Effector memory CD8-positive, alpha-beta T cell (primary cell): ENCODE measurements around the gene WDR37.

Source experiments
- ATAC-seq: fragments of 150-1000 bp; cut with Tn5 transposase; replicated peaks from 2 replicates; pipeline ENCODE4 v1.10.0; 2021; ENCODE audit warnings: mild to moderate bottlenecking, moderate library complexity
- DNase-seq, 3 experiments: peaks; one replicate each; pipeline ENCODE4 v3.0.0; 2021
- H3K27ac Mint-ChIP-seq, 2 donors: one replicate each; pipeline ENCODE4 v1.8.0; 2022; ENCODE audit warnings: mild to moderate bottlenecking in 2 of 2, mixed read lengths in 2 of 2, moderate library complexity in 2 of 2
- H3K27me3 Mint-ChIP-seq, 2 donors: one replicate each; pipeline ENCODE4 v1.8.0; 2022; ENCODE audit warnings: mixed read lengths in 2 of 2
- H3K36me3 Mint-ChIP-seq: one replicate; pipeline ENCODE4 v1.8.0; 2022; ENCODE audit warnings: mild to moderate bottlenecking, moderate library complexity, mixed read lengths; ENCODE audit not compliant: insufficient read depth
- H3K4me1 Mint-ChIP-seq, 2 donors: one replicate each; pipeline ENCODE4 v1.8.0; 2022; ENCODE audit warnings: low read depth in 2 of 2, mixed read lengths in 2 of 2
- H3K4me3 Mint-ChIP-seq, 2 donors: one replicate each; pipeline ENCODE4 v1.8.0; 2022; ENCODE audit warnings: mild to moderate bottlenecking in 2 of 2, mixed read lengths in 2 of 2, moderate library complexity in 2 of 2
- H3K9me3 Mint-ChIP-seq, 2 donors: one replicate each; pipeline ENCODE4 v1.8.0; 2022; ENCODE audit warnings: mixed read lengths in 2 of 2

Gene WDR37

GRCh38 chr10:1093696-1094095, 37.5 kb downstream of the WDR37 start:
- ATAC-seq: no peak
- DNase-seq: no peak
- H3K27me3 Mint-ChIP-seq: no peaks in the 10 kb centered on the region
- H3K9me3 Mint-ChIP-seq: no peaks in the 10 kb centered on the region
- H3K27ac Mint-ChIP-seq: no peak overlapping the region
- H3K36me3 Mint-ChIP-seq: peaks cover 28% of the 10 kb centered on the region
- H3K4me3 Mint-ChIP-seq: no peak overlapping the region
- peaks cover 2 to 9% of the 10 kb centered on the region in 2 donors for H3K4me1 Mint-ChIP-seq

- no peak overlapping the region for H3K4me3 Mint-ChIP-seq
Observed at GRCh38 chr10:1094112-1095057, 38.2 kb downstream of the WDR37 start.

GRCh38 chr10:1095498-1095897, 39.3 kb downstream of the WDR37 start:
- no peaks in the 10 kb centered on the region for H3K9me3 Mint-ChIP-seq
- DNase-seq (no peak), ATAC-seq (no peak)
- H3K27ac Mint-ChIP-seq: no peak overlapping the region
- no peaks in the 10 kb centered on the region for H3K27me3 Mint-ChIP-seq
- H3K4me1 Mint-ChIP-seq: peaks cover 11 to 19% of the 10 kb centered on the region in 2 donors
- H3K36me3 Mint-ChIP-seq: peaks cover 28% of the 10 kb centered on the region
- H3K4me3 Mint-ChIP-seq: no peak overlapping the region

More at GRCh38 chr10:1094112-1095057, 38.2 kb downstream of the WDR37 start:
- ATAC-seq: no peak
- H3K27me3 Mint-ChIP-seq: no peaks in the 10 kb centered on the region
- no peak for DNase-seq
- peaks cover 29% of the 10 kb centered on the region for H3K36me3 Mint-ChIP-seq
- peaks cover 6 to 15% of the 10 kb centered on the region in 2 donors for H3K4me1 Mint-ChIP-seq
- no peaks in the 10 kb centered on the region for H3K9me3 Mint-ChIP-seq
- no peak overlapping the region for H3K27ac Mint-ChIP-seq

GRCh38 chr10:1096287-1096889, 40.2 kb downstream of the WDR37 start:
- DNase-seq: no peak
- Mint-ChIP-seq H3K4me1 (peaks cover 17 to 19% of the 10 kb centered on the region in 2 donors), H3K27ac (no peak overlapping the region)

GRCh38 chr10:1097436-1097835, 41.3 kb downstream of the WDR37 start:
- no peak for DNase-seq
- ATAC-seq: no peak
- Mint-ChIP-seq H3K36me3 (peaks cover 16% of the 10 kb centered on the region), H3K4me3 (no peak overlapping the region), H3K27me3 (no peaks in the 10 kb centered on the region), H3K27ac (no peak overlapping the region), H3K9me3 (no peaks in the 10 kb centered on the region), H3K4me1 (peaks cover 23 to 24% of the 10 kb centered on the region in 2 donors)

More at GRCh38 chr10:1096287-1096889, 40.2 kb downstream of the WDR37 start:
- no peak overlapping the region for H3K4me3 Mint-ChIP-seq
- H3K36me3 Mint-ChIP-seq: peaks cover 22% of the 10 kb centered on the region
- H3K9me3 Mint-ChIP-seq: no peaks in the 10 kb centered on the region
- no peak for ATAC-seq
- no peaks in the 10 kb centered on the region for H3K27me3 Mint-ChIP-seq

DNA sequence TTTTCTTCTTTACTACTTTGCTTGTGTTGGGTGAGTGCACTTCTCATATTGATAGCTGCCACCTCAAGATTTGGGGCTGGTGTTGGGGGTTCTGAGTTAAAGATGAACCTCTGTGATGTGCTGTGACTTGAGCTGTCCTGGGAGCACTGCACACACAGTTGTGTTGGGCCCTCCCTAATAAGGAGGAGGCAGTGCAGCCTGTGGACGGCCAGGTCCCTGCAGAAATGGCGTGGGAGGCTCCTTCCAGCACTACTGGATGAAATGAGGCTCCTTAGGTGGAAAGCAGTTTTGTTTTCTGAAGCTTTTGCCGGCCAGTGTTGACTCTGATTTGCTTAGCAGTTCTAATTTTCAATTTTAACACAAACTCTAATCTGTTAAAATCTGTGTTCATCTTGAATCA, 44.0 kb downstream of the WDR37 start:
- H3K27ac Mint-ChIP-seq: peak overlapping the region; percentile 15 to 47
- peaks cover 32% of the 10 kb centered on the region for H3K36me3 Mint-ChIP-seq
- no peaks in the 10 kb centered on the region for H3K27me3 Mint-ChIP-seq
- no peak overlapping the region for H3K4me3 Mint-ChIP-seq
- no peak for ATAC-seq
- H3K9me3 Mint-ChIP-seq: no peaks in the 10 kb centered on the region
- DNase-seq: no peak
- H3K4me1 Mint-ChIP-seq: peaks cover 23 to 24% of the 10 kb centered on the region in 2 donors

- Mint-ChIP-seq H3K4me3 (no peak overlapping the region), H3K36me3 (peaks cover 36% of the 10 kb centered on the region), H3K27me3 (no peaks in the 10 kb centered on the region), H3K27ac (peak overlapping the region; percentile 15 to 47), H3K4me1 (peaks cover 23 to 24% of the 10 kb centered on the region in 2 donors), H3K9me3 (no peaks in the 10 kb centered on the region)
- DNase-seq: no peak
- no peak for ATAC-seq
Observed at GRCh38 chr10:1100691-1101368, 44.6 kb downstream of the WDR37 start.

- peaks cover 47% of the 10 kb centered on the region for H3K36me3 Mint-ChIP-seq
- peaks cover 23 to 24% of the 10 kb centered on the region in 2 donors for H3K4me1 Mint-ChIP-seq
- peak overlapping the region in 1 of 2 donors; percentile 46 for H3K27ac Mint-ChIP-seq
- no peak overlapping the region for H3K4me3 Mint-ChIP-seq
- no peaks in the 10 kb centered on the region for H3K27me3 Mint-ChIP-seq
- H3K9me3 Mint-ChIP-seq: no peaks in the 10 kb centered on the region
- ATAC-seq (no peak), DNase-seq (no peak)
Observed at GRCh38 chr10:1101946-1102345, 45.8 kb downstream of the WDR37 start.

DNA sequence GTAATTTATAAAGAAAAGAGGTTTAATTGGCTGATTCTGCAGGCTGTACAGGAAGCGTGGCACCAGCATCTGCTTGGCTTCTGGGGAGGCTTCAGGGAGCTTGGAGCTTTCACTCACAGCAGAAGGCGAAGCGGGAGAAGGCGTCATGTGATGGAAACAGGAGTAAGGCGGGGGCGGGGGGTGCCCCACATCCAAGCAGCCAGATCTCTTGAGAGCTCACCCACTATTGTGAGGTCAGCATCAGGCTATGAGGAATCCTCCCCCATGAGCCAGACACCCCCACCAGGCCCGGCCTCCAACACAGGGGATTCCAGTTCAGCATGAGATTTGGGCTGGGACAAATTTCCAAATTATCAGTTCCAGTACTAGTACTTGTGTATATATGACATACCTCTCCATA, 46.2 kb downstream of the WDR37 start:
- no peaks in the 10 kb centered on the region for H3K9me3 Mint-ChIP-seq
- H3K4me1 Mint-ChIP-seq: peaks cover 23 to 24% of the 10 kb centered on the region in 2 donors
- H3K27ac Mint-ChIP-seq: peak overlapping the region in 1 of 2 donors; percentile 46
- no peak for DNase-seq
- ATAC-seq: no peak
- no peak overlapping the region for H3K4me3 Mint-ChIP-seq
- H3K27me3 Mint-ChIP-seq: no peaks in the 10 kb centered on the region
- peaks cover 49% of the 10 kb centered on the region for H3K36me3 Mint-ChIP-seq

DNA sequence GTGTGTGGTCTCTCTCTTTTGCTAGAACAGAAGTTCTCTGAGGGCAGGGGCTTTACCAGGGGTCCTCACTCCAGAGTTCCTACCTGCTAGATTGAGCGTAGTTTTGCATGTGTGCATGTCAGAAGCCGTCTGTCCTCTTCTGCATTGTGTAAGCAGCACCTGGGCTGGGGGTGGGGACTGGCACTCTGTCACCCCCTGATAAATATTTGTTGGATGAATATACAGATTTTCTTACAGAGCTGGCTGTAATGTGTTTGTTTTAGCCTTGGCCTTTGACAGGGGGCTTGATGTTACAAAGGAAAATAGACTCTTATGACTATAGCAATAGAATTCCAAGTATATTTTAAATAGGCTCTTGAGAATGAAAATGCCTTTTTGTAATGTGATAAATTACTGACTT, 46.6 kb downstream of the WDR37 start:
- Mint-ChIP-seq H3K27me3 (no peaks in the 10 kb centered on the region), H3K9me3 (no peaks in the 10 kb centered on the region), H3K36me3 (peaks cover 49% of the 10 kb centered on the region), H3K27ac (peak overlapping the region in 1 of 2 donors; percentile 46), H3K4me3 (no peak overlapping the region), H3K4me1 (peaks cover 23 to 29% of the 10 kb centered on the region in 2 donors)
- ATAC-seq: no peak
- no peak for DNase-seq

- ATAC-seq (no peak), DNase-seq (no peak)
- Mint-ChIP-seq H3K27ac (peak overlapping the region; percentile 46 to 77), H3K9me3 (no peaks in the 10 kb centered on the region), H3K36me3 (peaks cover 50% of the 10 kb centered on the region), H3K4me3 (no peak overlapping the region), H3K4me1 (peaks cover 27 to 31% of the 10 kb centered on the region in 2 donors), H3K27me3 (no peaks in the 10 kb centered on the region)
Observed at GRCh38 chr10:1103551-1103950, 47.4 kb downstream of the WDR37 start.

GRCh38 chr10:1104971-1105370, 48.8 kb downstream of the WDR37 start:
- no peaks in the 10 kb centered on the region for H3K9me3 Mint-ChIP-seq
- H3K27ac Mint-ChIP-seq: peak overlapping the region in 1 of 2 donors; percentile 22

GRCh38 chr10:1107004-1107403, 50.8 kb downstream of the WDR37 start:
- no peak for DNase-seq
- Mint-ChIP-seq H3K4me3 (no peak overlapping the region), H3K27me3 (no peaks in the 10 kb centered on the region), H3K36me3 (peaks cover 55% of the 10 kb centered on the region), H3K4me1 (peaks cover 26 to 39% of the 10 kb centered on the region in 2 donors), H3K27ac (peak overlapping the region; percentile 25 to 71), H3K9me3 (no peaks in the 10 kb centered on the region)
- ATAC-seq: no peak

More at GRCh38 chr10:1104971-1105370, 48.8 kb downstream of the WDR37 start:
- Mint-ChIP-seq H3K4me3 (no peak overlapping the region), H3K4me1 (peaks cover 24 to 26% of the 10 kb centered on the region in 2 donors), H3K27me3 (no peaks in the 10 kb centered on the region), H3K36me3 (peaks cover 53% of the 10 kb centered on the region)
- ATAC-seq: no peak
- DNase-seq: no peak
